ENCODE results near the gene CENPO.

Gene CENPO

GRCh38 chr2:24839729-24840128 lies 46.5 kb downstream of the CENPO start:
- no peak for DNase-seq

- DNase-seq, result no peak
These were observed 47.1 kb downstream of the CENPO start for GRCh38 chr2:24840164-24840869.

- no peak for DNase-seq
These were observed 48.0 kb downstream of the CENPO start for GRCh38 chr2:24840962-24841945.

DNA sequence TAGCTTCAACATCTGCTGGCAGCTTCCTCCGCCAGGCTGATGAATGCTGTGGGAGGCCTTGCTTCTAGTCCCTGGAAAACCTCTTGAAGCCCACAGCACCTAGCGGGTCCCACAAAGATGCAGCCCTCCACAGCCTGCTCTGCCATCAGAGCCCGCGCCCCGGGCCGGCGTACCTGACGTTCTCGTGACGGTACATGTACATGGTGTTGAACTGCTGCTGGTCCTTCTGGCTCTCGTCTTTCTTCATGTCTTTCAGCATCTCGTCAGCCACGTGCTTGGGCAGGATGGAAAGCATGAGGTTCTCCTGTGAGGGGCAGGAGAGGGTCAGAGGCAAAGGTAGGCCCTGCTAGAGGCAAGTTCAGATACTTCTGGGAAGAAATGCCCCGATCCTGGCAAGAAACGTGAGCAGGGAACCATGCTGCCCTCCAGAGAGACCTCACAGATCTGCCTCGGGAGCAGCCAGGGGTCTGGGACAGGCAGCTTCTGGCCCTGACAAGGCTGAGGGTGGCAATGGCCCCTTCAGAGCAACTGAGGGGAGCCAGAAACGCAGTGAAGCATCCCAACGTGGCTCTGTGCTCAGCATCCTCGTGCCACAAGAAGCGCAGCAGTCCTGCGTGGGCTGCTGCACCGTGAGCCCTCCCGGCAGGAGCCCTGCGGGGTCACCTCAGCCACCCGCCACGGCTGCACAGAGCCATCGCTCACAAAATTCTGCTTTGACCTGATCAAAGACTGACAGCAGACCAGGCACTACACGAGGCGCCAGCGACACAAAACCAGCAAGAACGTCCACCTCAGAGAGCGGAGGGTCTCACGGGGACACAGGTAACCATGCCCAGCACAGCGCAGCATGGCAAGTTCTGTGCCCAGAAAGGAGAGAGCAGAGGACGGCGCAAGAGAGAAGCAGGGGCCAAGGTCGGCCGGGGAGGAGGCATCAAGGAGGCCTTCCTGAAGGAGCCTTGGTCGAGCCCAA lies 49.1 kb downstream of the CENPO start:
- no peak for DNase-seq

DNA sequence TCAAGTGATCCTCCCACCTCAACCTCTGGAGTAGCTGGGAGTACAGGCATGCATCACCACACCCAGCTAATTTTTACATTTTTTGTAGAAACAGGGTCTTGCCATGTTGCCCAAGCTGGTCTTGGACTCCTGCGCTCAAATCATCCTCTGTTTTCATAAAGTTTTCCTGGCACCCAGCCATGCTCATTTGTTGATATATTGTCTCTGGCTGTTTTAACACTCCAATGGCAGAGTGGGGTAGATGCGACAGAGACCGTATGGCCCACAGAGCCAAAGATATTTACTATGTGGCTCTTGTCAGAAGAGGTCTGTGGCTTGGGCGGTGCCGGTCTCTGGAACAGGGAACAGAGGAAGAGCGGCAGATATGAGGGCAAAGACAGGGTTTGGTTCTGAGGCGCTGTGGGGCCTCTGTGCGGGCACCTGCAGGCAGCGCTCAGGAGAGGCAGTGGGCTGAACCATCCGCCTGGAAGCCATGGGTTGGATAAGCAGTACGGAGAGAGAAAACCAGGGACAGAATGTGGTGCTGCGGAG lies 50.2 kb downstream of the CENPO start:
- DNase-seq, result no peak

GRCh38 chr2:24844023-24844685 lies 50.9 kb downstream of the CENPO start:
- no peak for DNase-seq

GRCh38 chr2:24845691-24846090 lies 52.5 kb downstream of the CENPO start:
- no peak for DNase-seq

DNA sequence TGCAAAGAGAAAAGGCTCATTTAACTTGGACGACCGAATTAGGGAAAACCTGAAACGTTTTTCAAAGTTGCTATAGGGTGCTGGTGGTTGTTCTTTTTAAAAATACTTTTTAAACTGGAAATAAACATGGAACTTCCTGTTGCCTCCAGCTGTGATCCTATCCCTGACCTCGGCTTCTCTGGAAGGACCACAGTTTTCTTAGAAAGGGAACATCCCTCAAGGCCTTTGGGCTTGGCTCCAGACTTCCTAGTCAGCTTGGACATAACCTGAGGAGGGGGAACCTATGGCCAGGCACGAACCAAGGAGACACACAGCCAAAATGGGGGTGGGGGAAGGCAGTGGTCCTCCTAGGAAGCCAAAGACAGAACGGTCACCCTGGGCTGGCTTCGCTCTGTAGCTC lies 57.7 kb downstream of the CENPO start:
- no peak for DNase-seq

- no peak for DNase-seq
These were observed 58.8 kb downstream of the CENPO start for GRCh38 chr2:24852026-24852425.

DNA sequence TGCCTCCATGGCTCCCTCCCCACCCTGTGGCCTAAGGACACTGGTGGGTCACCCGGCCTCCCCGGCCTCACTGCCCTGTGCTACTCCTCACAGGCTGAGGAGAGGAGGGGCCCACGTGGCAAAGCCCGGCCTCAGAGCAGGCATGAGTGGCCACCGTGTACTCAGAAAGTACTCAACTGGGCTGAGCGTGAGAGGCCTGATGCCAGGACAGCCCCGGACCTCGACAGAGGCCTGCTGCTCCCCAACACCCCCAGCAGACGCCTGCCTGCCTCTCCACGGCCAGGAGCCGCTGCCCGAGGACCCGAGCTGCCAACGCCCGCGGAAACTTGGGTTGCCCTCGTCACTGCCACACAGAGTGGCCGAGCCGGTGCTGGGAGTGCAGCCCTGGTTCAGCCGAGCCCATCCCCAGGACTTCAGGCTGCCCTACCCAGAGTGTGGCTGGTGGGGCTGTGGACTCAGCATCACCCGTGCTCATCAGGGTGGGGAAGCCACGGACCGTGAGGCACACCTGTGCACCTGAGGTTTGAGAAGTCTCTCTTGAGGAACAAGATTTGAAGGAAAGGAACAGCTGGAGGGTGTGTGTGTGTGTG lies 59.3 kb downstream of the CENPO start:
- DNase-seq, result no peak

- DNase-seq, result no peak
These were observed 59.8 kb downstream of the CENPO start for GRCh38 chr2:24853046-24853445.

DNA sequence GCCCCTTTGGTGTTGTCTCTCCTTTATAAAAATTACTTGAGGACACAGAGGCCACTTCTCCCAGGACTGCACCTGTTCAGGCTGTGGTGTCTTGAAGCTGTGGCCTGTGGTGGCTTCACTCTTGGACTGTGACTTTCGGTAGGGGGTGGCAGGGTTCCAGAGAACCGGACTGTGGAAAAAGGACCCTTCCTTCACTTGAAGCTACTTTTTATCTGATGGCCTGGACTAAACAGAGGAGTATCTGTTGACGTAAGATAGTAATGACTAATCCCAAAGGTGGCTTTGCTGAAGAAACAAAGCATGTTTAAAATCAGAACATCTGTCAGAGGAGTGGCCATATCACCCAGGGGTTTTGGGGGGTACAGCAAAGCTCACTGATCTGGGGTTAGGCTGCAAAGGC lies 60.8 kb downstream of the CENPO start:
- no peak for DNase-seq

- DNase-seq, result no peak
These were observed 61.9 kb downstream of the CENPO start for GRCh38 chr2:24855022-24855622.

DNA sequence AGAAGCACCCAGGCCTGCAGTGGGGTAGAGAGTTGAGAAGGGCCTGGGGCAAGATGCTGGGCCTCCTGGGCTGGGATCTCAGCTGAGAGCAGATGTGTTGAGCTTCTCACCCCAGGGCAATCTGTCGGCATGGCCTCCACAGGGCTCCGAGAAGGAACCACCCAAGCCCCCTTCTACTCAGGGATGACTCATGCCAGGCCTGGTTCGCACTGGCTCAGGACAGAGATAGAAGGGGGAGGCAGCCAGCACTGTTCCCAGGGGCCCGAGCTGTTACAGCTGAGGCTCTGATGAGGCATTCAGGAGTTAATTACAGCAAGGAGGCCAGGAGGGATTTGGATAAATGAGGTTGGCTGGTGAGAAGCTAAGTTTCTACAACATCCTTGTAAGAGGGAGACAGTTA lies 62.5 kb downstream of the CENPO start:
- DNase-seq, result no peak

DNA sequence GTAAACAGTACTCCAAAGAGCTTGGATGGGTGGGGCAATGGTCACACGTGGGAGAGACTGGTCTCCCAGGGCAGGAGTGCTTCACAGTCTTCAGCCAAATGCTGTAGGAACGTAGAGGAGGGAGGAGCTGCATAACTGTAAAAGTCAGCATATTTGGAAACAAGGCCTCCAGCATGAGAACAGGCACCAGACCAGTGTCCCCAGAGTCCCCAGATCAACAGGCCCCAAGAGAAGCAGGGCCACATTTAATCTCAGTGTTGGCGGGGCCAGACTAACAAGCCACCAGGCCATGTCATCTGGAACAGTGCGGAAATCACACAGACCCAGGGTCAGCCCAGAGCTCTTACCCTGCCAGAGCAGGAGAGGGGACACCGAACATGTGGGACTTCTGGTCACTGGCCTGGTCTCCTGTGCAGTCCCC lies 63.6 kb downstream of the CENPO start:
- DNase-seq, result no peak

DNA sequence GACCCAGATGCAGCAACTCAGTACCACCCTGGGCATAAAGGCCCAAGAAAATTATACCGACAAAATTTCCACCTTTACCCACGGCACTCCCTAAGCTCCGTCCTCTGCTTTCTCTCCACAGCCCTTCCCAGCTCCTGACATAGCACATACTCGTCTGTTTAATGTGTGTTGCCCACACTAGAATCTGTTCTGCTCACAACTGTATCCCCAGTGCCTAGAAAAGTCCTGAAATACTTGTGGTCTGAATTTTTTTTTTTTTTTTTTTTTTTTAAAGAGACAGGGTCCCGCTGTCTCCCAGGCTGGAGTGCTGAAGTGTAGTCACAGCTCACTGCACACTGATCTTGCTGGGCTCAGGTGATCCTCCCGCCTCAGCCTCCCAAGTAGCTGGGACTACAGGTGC lies 64.5 kb downstream of the CENPO start:
- no peak for DNase-seq

GRCh38 chr2:24858996-24859395 lies 65.8 kb downstream of the CENPO start:
- no peak for DNase-seq

DNA sequence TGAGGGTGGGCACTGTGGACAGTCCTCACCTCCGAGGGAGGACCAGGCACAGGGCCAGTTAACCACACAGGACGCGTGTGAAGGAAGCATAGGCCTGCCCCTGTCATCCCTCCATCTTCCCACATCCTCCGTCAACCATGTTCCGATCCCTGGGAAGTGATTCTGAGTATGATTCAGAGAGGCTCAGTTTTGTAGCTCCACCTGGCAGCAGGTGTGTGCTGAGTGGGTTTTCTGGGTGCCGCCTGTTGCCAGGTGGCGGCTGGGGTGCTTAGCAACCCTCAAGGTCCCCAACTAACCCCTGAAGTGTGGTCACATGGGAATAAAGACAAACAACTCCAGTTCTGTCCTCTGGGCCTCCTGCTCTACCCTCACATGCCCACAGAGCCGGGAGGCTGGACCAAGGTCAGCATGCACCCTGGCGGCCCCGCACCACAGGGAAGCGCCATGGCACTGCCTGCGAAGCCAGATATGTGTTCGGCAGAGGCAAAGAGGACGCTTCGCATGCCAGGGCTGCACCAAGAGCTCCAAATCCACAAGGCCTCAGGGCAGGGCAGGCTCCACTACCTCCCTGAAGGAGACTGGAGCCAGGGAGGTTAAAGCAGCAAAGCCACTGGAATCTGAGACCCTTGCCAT lies 66.9 kb downstream of the CENPO start:
- peak in 1 of 3 experiments; percentile 28 for DNase-seq

DNA sequence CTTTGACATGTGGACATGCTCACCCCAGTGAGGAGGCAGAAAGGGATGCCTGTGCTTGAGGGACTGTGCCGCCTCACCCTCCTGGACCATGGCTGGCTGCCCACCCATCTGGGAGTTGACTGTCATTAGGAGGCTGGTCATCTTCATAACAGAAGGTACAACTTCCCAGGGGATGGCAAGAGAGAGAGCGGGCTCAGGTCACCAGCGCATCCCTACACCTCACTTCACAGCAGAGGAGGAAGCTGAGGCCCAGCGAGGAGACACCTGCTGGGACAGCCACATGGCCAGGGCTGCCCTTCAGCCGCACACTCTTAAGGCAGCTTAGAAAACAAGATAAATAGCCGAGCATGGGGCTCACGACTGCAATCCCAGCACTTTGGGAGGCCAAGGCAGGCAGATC lies 67.4 kb downstream of the CENPO start:
- no peak for DNase-seq

DNA sequence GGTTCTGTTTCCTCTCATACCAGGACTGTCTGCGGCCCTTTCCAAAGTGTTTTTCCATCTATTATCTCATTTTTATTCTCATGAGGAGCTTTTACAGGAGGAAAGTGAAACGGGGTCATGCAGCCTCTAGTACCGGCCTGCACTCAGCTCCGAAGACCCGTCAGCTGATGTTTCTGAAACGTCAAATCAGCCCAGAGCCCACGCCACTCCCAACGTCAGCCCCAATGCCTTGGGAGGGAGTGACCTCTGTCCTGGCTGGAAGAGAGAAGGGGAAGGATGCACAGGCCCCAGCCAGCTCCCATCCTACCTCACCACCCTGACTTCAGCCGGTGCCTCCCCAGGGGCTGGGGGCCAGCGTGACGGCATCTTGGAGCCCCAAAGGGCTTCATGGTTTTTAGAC lies 68.3 kb downstream of the CENPO start:
- DNase-seq, result no peak

DNA sequence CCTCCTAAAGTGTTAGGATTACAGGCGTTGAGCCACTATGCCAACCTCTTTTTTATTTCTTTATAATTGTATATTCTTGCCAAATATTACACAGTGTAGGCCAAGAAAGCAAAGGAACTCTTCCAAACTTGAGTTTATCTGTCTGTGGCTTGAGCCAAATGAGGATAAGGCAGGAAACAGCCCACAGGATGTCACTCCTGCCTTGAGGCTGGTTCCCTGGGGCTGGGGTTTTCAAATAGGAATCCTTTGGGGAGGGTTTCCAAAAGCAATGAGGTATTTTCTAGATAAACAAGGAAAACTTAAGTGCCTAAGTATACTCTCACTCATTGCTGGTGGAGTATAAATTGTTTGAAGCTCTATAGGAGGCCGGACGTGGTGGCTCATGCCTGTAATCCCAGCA lies 70.4 kb downstream of the CENPO start:
- DNase-seq, result no peak

Measured in NCI-H1417 (cell line).